ENCODE data around the gene FBL.

The FBL gene

GRCh38 chr19:39865953-39866352, 19.8 kb upstream of the FBL start:
- Histone ChIP-seq H3K4me3 (ENCODE audit: low read length) (no peak overlapping the region), H3K27ac (ENCODE audit: low read length) (no peak overlapping the region), H3K79me2 (ENCODE audit: low read length) (no peaks in the 10 kb centered on the region), H4K20me1 (ENCODE audit: insufficient read depth, low read length) (no peaks in the 10 kb centered on the region), H3K27me3 (ENCODE audit: low read depth, low read length) (no peaks in the 10 kb centered on the region), H3K4me2 (ENCODE audit: low read length) (no peak overlapping the region), H3K9me3 (ENCODE audit: insufficient read depth, low read length) (no peaks in the 10 kb centered on the region), H3K9ac (ENCODE audit: low read length) (no peak overlapping the region), H3K4me1 (ENCODE audit: low read length) (no peaks in the 10 kb centered on the region), H2AFZ (ENCODE audit: low read depth, low read length) (no peak overlapping the region), H3K36me3 (replicated peaks; ENCODE audit: low read depth, low read length) (no peaks in the 10 kb centered on the region)
- TF ChIP-seq CTCF (IDR thresholded peaks at IDR 0.05; ENCODE audit: low read depth, low read length) (no peak), EZH2phosphoT487 (IDR thresholded peaks at IDR 0.05; ENCODE audit: low read depth) (no peak)

- Histone ChIP-seq H4K20me1 (ENCODE audit: insufficient read depth, low read length) (no peaks in the 10 kb centered on the region), H3K36me3 (replicated peaks; ENCODE audit: low read depth, low read length) (no peaks in the 10 kb centered on the region), H3K4me1 (ENCODE audit: low read length) (no peaks in the 10 kb centered on the region), H3K4me3 (ENCODE audit: low read length) (no peak overlapping the region), H3K9ac (ENCODE audit: low read length) (no peak overlapping the region), H2AFZ (ENCODE audit: low read depth, low read length) (no peak overlapping the region), H3K27ac (ENCODE audit: low read length) (no peak overlapping the region), H3K27me3 (ENCODE audit: low read depth, low read length) (no peaks in the 10 kb centered on the region), H3K9me3 (ENCODE audit: insufficient read depth, low read length) (no peaks in the 10 kb centered on the region), H3K4me2 (ENCODE audit: low read length) (no peak overlapping the region), H3K79me2 (ENCODE audit: low read length) (no peaks in the 10 kb centered on the region)
- no peak for TF ChIP-seq EZH2phosphoT487 (IDR thresholded peaks at IDR 0.05; ENCODE audit: low read depth)
- TF ChIP-seq CTCF (IDR thresholded peaks at IDR 0.05; ENCODE audit: low read depth, low read length) = no peak
Measured at GRCh38 chr19:39865186-39865585, 19.0 kb upstream of the FBL start.

- no peaks in the 10 kb centered on the region for H3K4me1 ChIP-seq (ENCODE audit: low read length)
- H3K79me2 ChIP-seq (ENCODE audit: low read length) = no peaks in the 10 kb centered on the region
- H3K4me3 ChIP-seq (ENCODE audit: low read length) = no peak overlapping the region
- no peak overlapping the region for H3K4me2 ChIP-seq (ENCODE audit: low read length)
- no peaks in the 10 kb centered on the region for H3K27me3 ChIP-seq (ENCODE audit: low read depth, low read length)
- TF ChIP-seq CTCF (IDR thresholded peaks at IDR 0.05; ENCODE audit: low read depth, low read length) = no peak
- no peak for TF ChIP-seq EZH2phosphoT487 (IDR thresholded peaks at IDR 0.05; ENCODE audit: low read depth)
- H2AFZ ChIP-seq (ENCODE audit: low read depth, low read length) = no peak overlapping the region
- no peaks in the 10 kb centered on the region for H4K20me1 ChIP-seq (ENCODE audit: insufficient read depth, low read length)
- no peak overlapping the region for H3K9ac ChIP-seq (ENCODE audit: low read length)
- no peaks in the 10 kb centered on the region for H3K9me3 ChIP-seq (ENCODE audit: insufficient read depth, low read length)
- no peak overlapping the region for H3K27ac ChIP-seq (ENCODE audit: low read length)
- H3K36me3 ChIP-seq (replicated peaks; ENCODE audit: low read depth, low read length) = no peaks in the 10 kb centered on the region
Measured at GRCh38 chr19:39864118-39864517, 17.9 kb upstream of the FBL start.

GRCh38 chr19:39858541-39858940, 12.4 kb upstream of the FBL start:
- H3K4me3 ChIP-seq (ENCODE audit: low read length) = no peak overlapping the region
- H2AFZ ChIP-seq (ENCODE audit: low read depth, low read length) = no peak overlapping the region
- no peak overlapping the region for H3K27ac ChIP-seq (ENCODE audit: low read length)
- no peaks in the 10 kb centered on the region for H3K4me1 ChIP-seq (ENCODE audit: low read length)
- H4K20me1 ChIP-seq (ENCODE audit: insufficient read depth, low read length) = no peaks in the 10 kb centered on the region
- no peaks in the 10 kb centered on the region for H3K79me2 ChIP-seq (ENCODE audit: low read length)
- no peaks in the 10 kb centered on the region for H3K27me3 ChIP-seq (ENCODE audit: low read depth, low read length)
- H3K36me3 ChIP-seq (replicated peaks; ENCODE audit: low read depth, low read length) = no peaks in the 10 kb centered on the region
- no peak overlapping the region for H3K4me2 ChIP-seq (ENCODE audit: low read length)
- no peaks in the 10 kb centered on the region for H3K9me3 ChIP-seq (ENCODE audit: insufficient read depth, low read length)
- no peak for TF ChIP-seq CTCF (IDR thresholded peaks at IDR 0.05; ENCODE audit: low read depth, low read length)
- TF ChIP-seq EZH2phosphoT487 (IDR thresholded peaks at IDR 0.05; ENCODE audit: low read depth) = no peak
- no peak overlapping the region for H3K9ac ChIP-seq (ENCODE audit: low read length)
